Loucy (cell line): Measurements from ENCODE around the gene NLRP9.

Experiments used
- H2AFZ ChIP-seq: fragments of 200-600 bp; sonication (generic); 2 replicates; pipeline ENCODE4 v1.6.0; 2016; ENCODE audit warnings: antibody characterized with exemption, mild to moderate bottlenecking, low read length, moderate library complexity
- H3F3A ChIP-seq: fragments of 200-600 bp; 2 replicates; pipeline ENCODE4 v1.6.0; 2016; ENCODE audit warnings: antibody characterized with exemption, low read depth, mild to moderate bottlenecking
- H3K27me3 ChIP-seq: fragments of 200-600 bp; sonication (generic); 2 replicates; pipeline ENCODE4 v1.6.1; 2014; ENCODE audit warnings: low read length, mild to moderate bottlenecking; ENCODE audit not compliant: insufficient read depth, poor library complexity, severe bottlenecking
- H3K36me3 ChIP-seq: fragments of 200-600 bp; sonication (generic); 2 replicates; pipeline ENCODE4 v1.6.1; 2016; ENCODE audit warnings: low read length; ENCODE audit not compliant: insufficient read depth
- H3K4me1 ChIP-seq: fragments of 200-600 bp; sonication (generic); 2 replicates; pipeline ENCODE4 v1.5.1; 2014; ENCODE audit warnings: low read length, mild to moderate bottlenecking; ENCODE audit not compliant: insufficient read depth, poor library complexity, severe bottlenecking
- H3K4me2 ChIP-seq: fragments of 200-600 bp; sonication (generic); 2 replicates; pipeline ENCODE4 v1.6.0; 2014; ENCODE audit warnings: antibody characterized with exemption, low read length, low read depth, mild to moderate bottlenecking; ENCODE audit not compliant: poor library complexity, severe bottlenecking
- H3K4me3 ChIP-seq: fragments of 200-600 bp; sonication (generic); 2 replicates; pipeline ENCODE4 v1.5.1; 2014; ENCODE audit warnings: low read length, mild to moderate bottlenecking, mixed read lengths; ENCODE audit not compliant: poor library complexity, severe bottlenecking
- H3K79me2 ChIP-seq: fragments of 200-600 bp; sonication (generic); 2 replicates; pipeline ENCODE4 v1.6.1; 2014; ENCODE audit warnings: low read length; ENCODE audit not compliant: insufficient read depth
- H3K9ac ChIP-seq: fragments of 200-600 bp; sonication (generic); 2 replicates; pipeline ENCODE4 v1.6.0; 2014; ENCODE audit warnings: mild to moderate bottlenecking, low read depth, low read length, moderate library complexity; ENCODE audit not compliant: poor library complexity, severe bottlenecking
- H3K9me2 ChIP-seq: fragments of 200-600 bp; sonication (generic); replicated peaks from 2 replicates; pipeline ENCODE4 v1.6.1; 2016; ENCODE audit warnings: low read depth, low read length, mixed read lengths
- H3K9me3 ChIP-seq: fragments of 200-600 bp; sonication (generic); 2 replicates; pipeline ENCODE4 v1.6.1; 2014; ENCODE audit warnings: mild to moderate bottlenecking, antibody characterized with exemption, low read length, low read depth; ENCODE audit not compliant: insufficient read depth
- H4K20me1 ChIP-seq: fragments of 200-600 bp; sonication (generic); 2 replicates; pipeline ENCODE4 v1.6.0; 2014; ENCODE audit warnings: antibody characterized with exemption, low read length, mild to moderate bottlenecking; ENCODE audit not compliant: insufficient read depth, poor library complexity, severe bottlenecking
- EZH2phosphoT487 ChIP-seq: fragments of 200-600 bp; IDR thresholded peaks from 2 replicates; pipeline ENCODE4 v1.6.1; 2018; ENCODE audit warnings: antibody characterized with exemption, mild to moderate bottlenecking, moderate library complexity, borderline replicate concordance
- TF ChIP-seq, protein P1 (sequence below): fragments of 200-600 bp; sonication (generic); conservative IDR thresholded peaks from 2 replicates; pipeline ENCODE4 v1.5.1; 2014; ENCODE audit warnings: mild to moderate bottlenecking, antibody characterized with exemption, low read length

NLRP9 gene

DNA sequence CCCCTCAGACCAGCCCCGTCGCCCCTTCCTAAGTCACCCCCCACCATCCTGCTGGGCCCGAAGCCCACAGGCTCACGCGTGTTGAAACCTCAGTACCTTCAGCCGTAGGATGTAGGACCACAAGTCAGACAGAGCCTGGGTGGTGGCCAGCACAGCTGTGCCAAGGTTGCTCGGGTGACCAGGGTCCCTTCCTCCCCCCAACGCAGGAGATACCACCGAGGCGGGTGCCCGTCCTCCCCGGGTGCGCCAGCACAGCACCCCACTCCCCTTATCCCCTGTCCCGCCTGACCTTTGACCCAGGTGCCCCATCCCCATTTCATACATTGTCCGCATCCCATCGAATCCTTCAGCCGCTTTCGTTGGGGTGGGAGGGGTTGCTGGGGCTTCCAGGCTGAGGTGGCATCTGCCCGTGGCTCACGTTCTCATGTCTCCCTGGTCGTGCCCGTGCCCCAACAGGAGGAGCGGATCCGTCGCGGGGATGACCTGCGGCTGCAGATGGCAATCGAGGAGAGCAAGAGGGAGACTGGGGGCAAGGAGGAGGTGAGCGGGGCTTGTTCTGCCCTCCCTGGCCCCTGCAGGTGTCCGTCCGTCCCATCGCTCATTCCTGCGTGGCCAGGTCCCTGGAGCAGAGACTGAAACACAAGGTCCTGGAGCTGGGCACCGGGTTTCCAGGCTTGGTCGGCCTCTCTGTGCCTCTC, 48.6 kb downstream of the NLRP9 start:
- H3K79me2 ChIP-seq = no peaks in the 10 kb centered on the region
- H3F3A ChIP-seq = no peaks in the 10 kb centered on the region
- no peak overlapping the region for H2AFZ ChIP-seq
- no peaks in the 10 kb centered on the region for H3K27me3 ChIP-seq
- no peak overlapping the region for H3K9ac ChIP-seq
- H3K4me1 ChIP-seq = no peaks in the 10 kb centered on the region
- peaks cover 2% of the 10 kb centered on the region for H4K20me1 ChIP-seq
- no peak overlapping the region for H3K4me2 ChIP-seq
- no peak overlapping the region for H3K4me3 ChIP-seq
- peaks cover 72% of the 10 kb centered on the region; the same call in 1 of the 2 replicates for H3K36me3 ChIP-seq
- no peaks in the 10 kb centered on the region for H3K9me2 ChIP-seq
- no peaks in the 10 kb centered on the region for H3K9me3 ChIP-seq
- TF ChIP-seq EZH2phosphoT487 = no peak
- TF ChIP-seq, protein P1, sequence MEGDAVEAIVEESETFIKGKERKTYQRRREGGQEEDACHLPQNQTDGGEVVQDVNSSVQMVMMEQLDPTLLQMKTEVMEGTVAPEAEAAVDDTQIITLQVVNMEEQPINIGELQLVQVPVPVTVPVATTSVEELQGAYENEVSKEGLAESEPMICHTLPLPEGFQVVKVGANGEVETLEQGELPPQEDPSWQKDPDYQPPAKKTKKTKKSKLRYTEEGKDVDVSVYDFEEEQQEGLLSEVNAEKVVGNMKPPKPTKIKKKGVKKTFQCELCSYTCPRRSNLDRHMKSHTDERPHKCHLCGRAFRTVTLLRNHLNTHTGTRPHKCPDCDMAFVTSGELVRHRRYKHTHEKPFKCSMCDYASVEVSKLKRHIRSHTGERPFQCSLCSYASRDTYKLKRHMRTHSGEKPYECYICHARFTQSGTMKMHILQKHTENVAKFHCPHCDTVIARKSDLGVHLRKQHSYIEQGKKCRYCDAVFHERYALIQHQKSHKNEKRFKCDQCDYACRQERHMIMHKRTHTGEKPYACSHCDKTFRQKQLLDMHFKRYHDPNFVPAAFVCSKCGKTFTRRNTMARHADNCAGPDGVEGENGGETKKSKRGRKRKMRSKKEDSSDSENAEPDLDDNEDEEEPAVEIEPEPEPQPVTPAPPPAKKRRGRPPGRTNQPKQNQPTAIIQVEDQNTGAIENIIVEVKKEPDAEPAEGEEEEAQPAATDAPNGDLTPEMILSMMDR = no peak

DNA sequence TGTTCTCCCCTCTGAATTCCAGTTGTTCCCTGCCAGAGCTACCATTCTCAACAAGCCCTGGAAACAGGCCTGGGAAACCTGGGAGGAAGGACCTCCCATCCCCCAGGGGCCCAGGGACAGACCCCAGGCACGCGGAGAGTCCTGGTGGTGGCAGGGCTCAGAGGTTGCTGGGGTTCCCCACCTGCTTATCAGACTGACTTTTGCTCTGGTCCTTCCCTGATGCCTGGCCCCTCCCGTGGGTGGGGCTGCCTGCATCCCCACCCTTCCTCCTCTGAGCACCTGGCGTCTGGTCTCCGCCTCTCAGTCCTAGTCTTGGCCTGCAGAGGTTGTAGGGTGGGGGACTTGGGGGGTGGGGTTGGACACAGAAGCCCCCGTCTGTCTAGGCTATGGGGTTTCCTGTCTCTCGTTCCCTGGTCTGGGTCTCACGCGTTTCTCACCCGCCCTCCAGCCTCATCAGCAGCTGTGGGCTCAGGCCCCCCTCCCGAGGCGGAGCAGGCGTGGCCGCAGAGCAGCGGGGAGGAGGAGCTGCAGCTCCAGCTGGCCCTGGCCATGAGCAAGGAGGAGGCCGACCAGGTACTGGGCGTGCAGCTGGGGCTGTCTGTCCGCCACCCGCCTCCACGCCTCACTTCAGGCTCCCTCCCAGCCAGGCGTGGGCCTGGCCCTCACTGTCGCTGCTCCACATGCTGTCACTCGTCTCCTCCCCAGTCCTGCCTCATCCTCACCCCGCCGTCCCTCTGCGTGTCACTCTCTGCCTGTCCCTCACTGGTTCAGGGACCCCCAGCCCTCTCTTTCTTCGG, 49.6 kb downstream of the NLRP9 start:
- no peaks in the 10 kb centered on the region for H3K9me2 ChIP-seq
- no peak overlapping the region for H3K4me3 ChIP-seq
- H3K27me3 ChIP-seq = no peaks in the 10 kb centered on the region
- H3F3A ChIP-seq = no peaks in the 10 kb centered on the region
- no peaks in the 10 kb centered on the region for H3K4me1 ChIP-seq
- TF ChIP-seq EZH2phosphoT487 = no peak
- TF ChIP-seq, protein P1 = no peak
- peaks cover 73% of the 10 kb centered on the region; the same call in 1 of the 2 replicates for H3K36me3 ChIP-seq
- H3K79me2 ChIP-seq = no peaks in the 10 kb centered on the region
- H4K20me1 ChIP-seq = peaks cover 4% of the 10 kb centered on the region
- no peak overlapping the region for H3K9ac ChIP-seq
- no peak overlapping the region for H3K4me2 ChIP-seq
- no peaks in the 10 kb centered on the region for H3K9me3 ChIP-seq
- no peak overlapping the region for H2AFZ ChIP-seq

DNA sequence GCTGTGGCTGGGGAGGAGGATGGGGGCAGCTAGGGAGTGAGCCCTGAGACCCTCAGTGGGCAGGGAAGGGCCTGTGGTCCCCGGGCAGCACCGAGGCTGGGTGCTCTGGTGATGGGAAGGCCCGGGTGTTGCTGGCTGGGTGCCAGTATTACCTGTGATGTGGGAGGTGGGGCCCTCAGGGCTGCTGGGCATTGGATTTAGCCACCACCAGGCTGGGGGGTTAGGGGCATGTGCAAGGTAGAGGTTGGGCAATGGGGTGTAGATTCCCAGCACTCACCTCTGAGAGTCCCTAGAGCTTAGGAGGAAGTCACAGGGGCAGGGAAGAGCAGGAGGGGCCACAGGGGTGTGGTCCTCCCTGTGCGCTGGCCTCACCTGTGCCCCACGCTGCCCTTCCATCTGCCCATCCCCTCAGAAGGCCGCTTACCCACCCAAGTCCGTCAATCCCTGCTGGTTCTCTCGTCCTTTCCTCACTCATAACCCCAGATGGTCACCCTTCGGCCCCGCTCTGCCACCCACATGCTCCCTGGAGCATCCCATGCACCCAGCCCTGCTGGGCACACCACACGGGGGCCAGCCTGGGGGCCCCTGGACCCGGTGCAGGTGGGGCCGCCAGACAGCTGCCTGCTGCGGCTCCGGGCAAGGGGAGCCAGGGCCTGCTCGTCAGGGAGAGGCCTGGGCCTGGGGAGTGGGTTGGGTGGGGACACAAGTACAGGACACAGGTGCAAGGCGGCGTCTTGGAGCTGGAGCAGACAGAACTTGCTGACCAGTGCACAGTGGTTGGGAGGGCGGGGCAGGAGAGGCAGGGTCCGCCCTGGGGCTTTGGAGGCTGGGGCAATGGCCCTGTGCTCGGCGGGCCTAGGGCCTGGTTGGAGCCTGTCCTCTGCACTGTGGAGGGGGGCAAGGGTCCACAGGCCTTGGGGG, 50.7 kb downstream of the NLRP9 start:
- Histone ChIP-seq H3K27me3 (no peaks in the 10 kb centered on the region), H3K79me2 (no peaks in the 10 kb centered on the region), H3K4me1 (no peaks in the 10 kb centered on the region), H3K9ac (no peak overlapping the region), H3K4me3 (no peak overlapping the region), H3K9me3 (no peaks in the 10 kb centered on the region), H2AFZ (no peak overlapping the region), H3K9me2 (no peaks in the 10 kb centered on the region), H4K20me1 (peaks cover 4% of the 10 kb centered on the region), H3K4me2 (no peak overlapping the region), H3F3A (no peaks in the 10 kb centered on the region), H3K36me3 (peaks cover 67% of the 10 kb centered on the region; the same call in 1 of the 2 replicates)
- no peak for TF ChIP-seq EZH2phosphoT487
- TF ChIP-seq, protein P1 = no peak
